Keratinocyte (primary cell): ENCODE results near the gene TULP1. TPM values are rescaled to one million over a fixed set of nuclear protein-coding genes. Genes with fewer than 3 reads are reported as not detected.

Experiments used
- DNase-seq: peaks from one replicate; pipeline ENCODE4 v3.0.0-alpha.2; 2011; ENCODE audit warnings: low read depth, missing footprints, low spot score
- FAIRE-seq: peaks from 2 replicates; lab custom pipeline; 2011; peaks lifted over from hg19 to GRCh38; lab: Jason Lieb, UNC
- H2AFZ ChIP-seq: 2 replicates; pipeline ENCODE4 v1.6.0; 2012; ENCODE audit warnings: low read length, control low read depth, inconsistent platforms; ENCODE audit not compliant: control insufficient read depth
- H3K27ac ChIP-seq: 2 replicates; pipeline ENCODE4 v1.5.1; 2011; ENCODE audit warnings: low read length; ENCODE audit not compliant: control insufficient read depth, insufficient read depth
- H3K27me3 ChIP-seq: 3 replicates; pipeline ENCODE4 v1.6.0; 2011; ENCODE audit warnings: low read length; ENCODE audit not compliant: control insufficient read depth, insufficient read depth; ENCODE audit errors: extremely low read depth
- H3K36me3 ChIP-seq, 2 experiments: 2 replicates in 1 of 2; 3 replicates in 1 of 2; pipeline ENCODE4 v1.5.1; 2011; ENCODE audit warnings: low read length in 2 of 2, mild to moderate bottlenecking in 1 of 2; ENCODE audit not compliant: control insufficient read depth in 2 of 2, insufficient read depth in 2 of 2; ENCODE audit errors: extremely low read depth in 1 of 2
- H3K4me1 ChIP-seq: 3 replicates; pipeline ENCODE4 v1.5.1; 2011; ENCODE audit warnings: low read length; ENCODE audit not compliant: control insufficient read depth, insufficient read depth; ENCODE audit errors: extremely low read depth
- H3K4me2 ChIP-seq: 3 replicates; pipeline ENCODE4 v1.6.0; 2011; ENCODE audit warnings: low read depth, low read length; ENCODE audit not compliant: control insufficient read depth, insufficient read depth; ENCODE audit errors: extremely low read depth
- H3K4me3 ChIP-seq, 3 experiments: fragments of 200-600 bp in 1 of 3; sonication (generic) in 1 of 3; 2 replicates in 2 of 3; 3 replicates in 1 of 3; pipeline ENCODE4 v1.5.1; 2011 to 2016; ENCODE audit warnings: low read length in 3 of 3, mild to moderate bottlenecking in 3 of 3, control low read depth in 2 of 3, inconsistent platforms in 1 of 3, low read depth in 1 of 3, mixed read lengths in 1 of 3, mixed run types in 1 of 3, moderate library complexity in 1 of 3; ENCODE audit not compliant: control insufficient read depth in 2 of 3, insufficient read depth in 2 of 3; ENCODE audit errors: extremely low read depth in 1 of 3
- H3K79me2 ChIP-seq: 2 replicates; pipeline ENCODE4 v1.6.0; 2012; ENCODE audit warnings: low read length; ENCODE audit not compliant: control insufficient read depth, insufficient read depth
- H3K9ac ChIP-seq: 3 replicates; pipeline ENCODE4 v1.6.0; 2011; ENCODE audit warnings: low read length; ENCODE audit not compliant: control insufficient read depth, insufficient read depth; ENCODE audit errors: extremely low read depth
- H3K9me1 ChIP-seq: 3 replicates; pipeline ENCODE4 v1.6.0; 2011; ENCODE audit warnings: low read length; ENCODE audit not compliant: control insufficient read depth, insufficient read depth; ENCODE audit errors: extremely low read depth
- H3K9me3 ChIP-seq: 2 replicates; pipeline ENCODE4 v1.5.1; 2012; ENCODE audit warnings: low read depth, low read length; ENCODE audit not compliant: control insufficient read depth
- H4K20me1 ChIP-seq: 3 replicates; pipeline ENCODE4 v1.6.0; 2011; ENCODE audit warnings: low read length; ENCODE audit not compliant: control insufficient read depth, insufficient read depth; ENCODE audit errors: extremely low read depth
- EZH2 ChIP-seq: IDR thresholded peaks from one replicate; pipeline ENCODE4 v1.6.1; 2012; ENCODE audit warnings: inconsistent platforms, mild to moderate bottlenecking, low read length, moderate library complexity
- dilution Hi-C: fragments of 300-500 bp; cut with MboI; formaldehyde crosslinking; loops from one replicate; pipeline ENCODE4 v1.7.0; 2020; ENCODE audit warnings: low sequenced_read_pairs; ENCODE audit not compliant: extremely low pct_ligation_motif_present
- polyA plus RNA-seq, 5 experiments: library from polyadenylated mRNA; depleted of rRNA in 3 of 5; stranded (reverse) in 3 of 5; stranded (forward) in 1 of 5; unstranded in 1 of 5; fragments of >200 nt; gene quantifications; 1 replicate in 1 of 5; 2 replicates in 3 of 5; 3 replicates in 1 of 5; pipeline versions ENCODE4 v1.2.1 to v1.2.3, GENCODE V29; 2011 to 2012; ENCODE audit warnings: missing spikeins in 2 of 5, low read depth in 1 of 5, low replicate concordance in 1 of 5
- TF ChIP-seq, protein P1 (sequence below), 3 experiments: IDR thresholded peaks in 1 of 3; conservative IDR thresholded peaks in 1 of 3; optimal IDR thresholded peaks in 1 of 3; 2 replicates in 2 of 3; 3 replicates in 1 of 3; pipeline versions ENCODE3 to v1.5.1; 2011; ENCODE audit warnings: low read length in 3 of 3, mild to moderate bottlenecking in 3 of 3, moderate library complexity in 2 of 3, control low read depth in 1 of 3, inconsistent platforms in 1 of 3; ENCODE audit not compliant: insufficient read depth in 2 of 3; ENCODE audit errors: extremely low read depth in 1 of 3

The TULP1 gene
- polyA plus RNA-seq, 1 donor (not counting 4 experiments of a cell fraction or from before 2014, with no cell fraction given): not detected

DNA sequence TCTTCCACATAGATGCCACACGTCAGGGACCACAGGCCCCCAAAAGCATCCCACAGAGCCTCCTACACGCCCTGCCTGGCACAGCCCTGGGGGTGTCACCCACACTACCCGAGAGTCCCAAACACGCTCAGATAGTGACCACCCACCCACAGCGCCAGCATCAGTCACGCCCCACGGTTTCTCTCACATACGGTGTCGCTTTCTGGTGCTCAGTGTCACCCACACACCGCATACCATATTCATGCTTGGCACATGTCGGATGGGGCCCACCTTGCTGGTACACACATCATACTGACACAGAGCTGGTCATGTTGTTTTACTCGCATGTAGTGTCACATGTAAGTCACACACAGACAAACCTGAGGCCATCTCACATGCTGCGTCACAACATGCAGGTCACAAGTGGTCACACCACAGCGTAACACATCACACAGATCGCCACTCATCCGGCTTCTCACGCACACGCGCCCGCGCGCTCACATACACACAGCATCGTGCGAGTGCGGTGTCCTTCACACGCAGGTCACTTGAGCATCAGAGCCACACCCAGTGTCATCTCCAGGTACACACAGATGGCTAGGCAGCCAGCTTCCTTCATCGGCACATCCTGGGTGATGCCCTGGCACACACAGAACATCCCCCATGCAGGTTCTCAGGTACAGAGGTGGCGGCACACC lies 19.3 kb downstream of the TULP1 start:
- H3K4me2 ChIP-seq: peak overlapping the region; percentile 53
- no peak overlapping the region for H2AFZ ChIP-seq
- peaks cover 46% of the 10 kb centered on the region for H3K79me2 ChIP-seq
- H3K27ac ChIP-seq: no peak overlapping the region
- TF ChIP-seq EZH2: no peak
- TF ChIP-seq, protein P1, sequence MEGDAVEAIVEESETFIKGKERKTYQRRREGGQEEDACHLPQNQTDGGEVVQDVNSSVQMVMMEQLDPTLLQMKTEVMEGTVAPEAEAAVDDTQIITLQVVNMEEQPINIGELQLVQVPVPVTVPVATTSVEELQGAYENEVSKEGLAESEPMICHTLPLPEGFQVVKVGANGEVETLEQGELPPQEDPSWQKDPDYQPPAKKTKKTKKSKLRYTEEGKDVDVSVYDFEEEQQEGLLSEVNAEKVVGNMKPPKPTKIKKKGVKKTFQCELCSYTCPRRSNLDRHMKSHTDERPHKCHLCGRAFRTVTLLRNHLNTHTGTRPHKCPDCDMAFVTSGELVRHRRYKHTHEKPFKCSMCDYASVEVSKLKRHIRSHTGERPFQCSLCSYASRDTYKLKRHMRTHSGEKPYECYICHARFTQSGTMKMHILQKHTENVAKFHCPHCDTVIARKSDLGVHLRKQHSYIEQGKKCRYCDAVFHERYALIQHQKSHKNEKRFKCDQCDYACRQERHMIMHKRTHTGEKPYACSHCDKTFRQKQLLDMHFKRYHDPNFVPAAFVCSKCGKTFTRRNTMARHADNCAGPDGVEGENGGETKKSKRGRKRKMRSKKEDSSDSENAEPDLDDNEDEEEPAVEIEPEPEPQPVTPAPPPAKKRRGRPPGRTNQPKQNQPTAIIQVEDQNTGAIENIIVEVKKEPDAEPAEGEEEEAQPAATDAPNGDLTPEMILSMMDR (optimal IDR thresholded peaks at IDR 0.05 in 1 of 3, IDR thresholded peaks at IDR 0.05 in 1 of 3, conservative IDR thresholded peaks at IDR 0.05 in 1 of 3; ENCODE audit: extremely low read depth in 1 of 3, insufficient read depth in 2 of 3, low read length in 3 of 3): no peak
- no peaks in the 10 kb centered on the region for H3K27me3 ChIP-seq
- no peak overlapping the region for H3K9ac ChIP-seq
- dilution Hi-C loops: no loop called here
- no peak for FAIRE-seq
- H3K9me1 ChIP-seq: no peaks in the 10 kb centered on the region
- H3K9me3 ChIP-seq: no peaks in the 10 kb centered on the region
- DNase-seq: no peak
- peaks cover 2 to 7% of the 10 kb centered on the region in 2 experiments for H3K36me3 ChIP-seq
- H4K20me1 ChIP-seq: no peaks in the 10 kb centered on the region
- H3K4me1 ChIP-seq: peaks cover 61% of the 10 kb centered on the region
- H3K4me3 ChIP-seq: no peak overlapping the region

DNA sequence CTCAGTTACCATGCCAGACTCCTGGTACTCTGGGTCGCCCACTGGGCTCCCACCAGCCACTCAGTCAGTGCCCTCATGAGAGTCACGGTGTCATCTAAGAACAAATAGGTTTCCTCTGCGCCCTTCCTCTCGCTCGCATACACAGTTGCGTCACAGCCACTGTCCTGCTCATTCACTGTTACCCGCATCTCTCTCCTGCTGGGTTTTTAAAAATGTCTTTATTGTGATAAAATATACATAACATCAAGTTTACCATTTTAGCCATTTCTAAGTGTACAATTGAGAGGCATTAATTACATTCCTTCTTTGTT lies 19.8 kb downstream of the TULP1 start:
- Histone ChIP-seq H3K9me1 (no peaks in the 10 kb centered on the region), H3K9me3 (no peaks in the 10 kb centered on the region), H3K27ac (no peak overlapping the region), H3K4me1 (peaks cover 61% of the 10 kb centered on the region), H3K27me3 (no peaks in the 10 kb centered on the region), H3K4me2 (no peak overlapping the region), H3K9ac (no peak overlapping the region), H2AFZ (no peak overlapping the region), H3K79me2 (peaks cover 46% of the 10 kb centered on the region), H3K36me3 (peaks cover 2 to 7% of the 10 kb centered on the region in 2 experiments), H4K20me1 (no peaks in the 10 kb centered on the region), H3K4me3 (no peak overlapping the region)
- dilution Hi-C loops: no loop called here
- DNase-seq (no peak), FAIRE-seq (no peak)
- TF ChIP-seq EZH2: no peak
- TF ChIP-seq, protein P1 (optimal IDR thresholded peaks at IDR 0.05 in 1 of 3, IDR thresholded peaks at IDR 0.05 in 1 of 3, conservative IDR thresholded peaks at IDR 0.05 in 1 of 3; ENCODE audit: extremely low read depth in 1 of 3, insufficient read depth in 2 of 3, low read length in 3 of 3): no peak
